22Rv1 (cell line): Measurements from ENCODE around the gene CCDC175.

ENCODE experiments used
- H3K27ac ChIP-seq: fragments of 450-650 bp; 2 replicates; pipeline ENCODE4 v1.5.1; 2017
- ZFX ChIP-seq: fragments of 450-650 bp; IDR thresholded peaks from 2 replicates; pipeline ENCODE4 v1.6.1; 2017; ENCODE audit warnings: antibody characterized with exemption, borderline replicate concordance
- TF ChIP-seq, protein P1 (sequence below): fragments of 450-650 bp; IDR thresholded peaks from 2 replicates; pipeline ENCODE4 v1.5.1; 2017; ENCODE audit warnings: mild to moderate bottlenecking

Gene CCDC175

DNA sequence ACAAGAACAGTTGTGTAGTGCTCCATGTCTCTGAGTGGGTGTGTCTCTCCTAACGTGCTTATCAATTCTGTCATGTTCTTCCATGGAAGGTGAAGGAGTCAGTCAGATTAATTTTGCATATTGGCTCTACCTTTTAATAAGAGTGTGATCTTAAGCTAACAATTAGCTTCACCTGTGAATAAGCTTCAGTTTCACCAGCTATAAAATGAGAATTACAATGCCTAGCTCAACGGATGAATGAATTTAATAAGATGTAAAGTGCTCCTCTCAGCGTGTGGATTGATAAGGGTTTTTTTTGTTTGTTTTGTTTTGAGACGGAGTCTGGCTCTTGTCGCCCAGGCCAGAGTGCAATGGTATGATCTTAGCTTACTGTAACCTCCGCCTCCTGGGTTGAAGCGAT lies 32.7 kb downstream of the CCDC175 start:
- TF ChIP-seq, protein P1, sequence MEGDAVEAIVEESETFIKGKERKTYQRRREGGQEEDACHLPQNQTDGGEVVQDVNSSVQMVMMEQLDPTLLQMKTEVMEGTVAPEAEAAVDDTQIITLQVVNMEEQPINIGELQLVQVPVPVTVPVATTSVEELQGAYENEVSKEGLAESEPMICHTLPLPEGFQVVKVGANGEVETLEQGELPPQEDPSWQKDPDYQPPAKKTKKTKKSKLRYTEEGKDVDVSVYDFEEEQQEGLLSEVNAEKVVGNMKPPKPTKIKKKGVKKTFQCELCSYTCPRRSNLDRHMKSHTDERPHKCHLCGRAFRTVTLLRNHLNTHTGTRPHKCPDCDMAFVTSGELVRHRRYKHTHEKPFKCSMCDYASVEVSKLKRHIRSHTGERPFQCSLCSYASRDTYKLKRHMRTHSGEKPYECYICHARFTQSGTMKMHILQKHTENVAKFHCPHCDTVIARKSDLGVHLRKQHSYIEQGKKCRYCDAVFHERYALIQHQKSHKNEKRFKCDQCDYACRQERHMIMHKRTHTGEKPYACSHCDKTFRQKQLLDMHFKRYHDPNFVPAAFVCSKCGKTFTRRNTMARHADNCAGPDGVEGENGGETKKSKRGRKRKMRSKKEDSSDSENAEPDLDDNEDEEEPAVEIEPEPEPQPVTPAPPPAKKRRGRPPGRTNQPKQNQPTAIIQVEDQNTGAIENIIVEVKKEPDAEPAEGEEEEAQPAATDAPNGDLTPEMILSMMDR = no peak
- no peak for TF ChIP-seq ZFX
- H3K27ac ChIP-seq = no peak overlapping the region

DNA sequence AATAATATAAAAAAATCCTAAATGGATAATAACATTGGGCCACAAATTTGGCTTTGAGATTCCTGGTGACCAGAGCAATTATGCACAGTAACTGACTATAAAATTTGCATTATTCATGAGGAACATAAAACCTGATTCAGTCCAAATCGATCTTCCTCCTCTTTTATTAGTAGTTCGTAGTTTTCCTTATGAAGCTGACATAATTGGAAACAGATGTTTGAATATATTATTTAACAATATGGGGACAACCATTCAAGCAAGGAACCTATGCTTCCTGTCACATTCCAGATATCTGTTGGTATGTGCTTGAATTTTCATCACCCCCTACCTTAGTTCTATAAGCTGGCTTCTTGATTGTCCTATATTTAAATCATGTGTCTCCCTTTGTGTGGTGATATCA lies 34.9 kb downstream of the CCDC175 start:
- no peak overlapping the region for H3K27ac ChIP-seq

DNA sequence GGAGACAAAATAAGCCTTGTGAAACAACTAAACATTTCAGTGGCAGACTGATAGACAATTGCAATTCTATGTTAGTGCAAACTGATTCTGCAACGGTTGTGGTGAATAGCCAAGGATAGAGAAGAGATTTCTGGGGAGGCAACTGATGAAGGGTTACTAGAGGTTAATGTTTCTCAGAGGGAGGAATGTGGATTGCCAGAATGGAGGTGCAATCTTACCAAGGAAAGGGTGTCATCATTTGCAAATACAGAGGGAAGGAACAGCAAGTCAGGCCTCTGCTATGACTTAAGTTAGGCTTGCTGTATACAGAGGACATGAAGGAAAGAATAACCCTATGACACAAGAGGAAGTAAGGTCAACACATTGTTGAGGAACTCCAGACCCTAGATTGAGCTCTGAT lies 35.8 kb downstream of the CCDC175 start:
- TF ChIP-seq, protein P1 = no peak
- no peak for TF ChIP-seq ZFX
- no peak overlapping the region for H3K27ac ChIP-seq

More for the DNA sequence above, 34.9 kb downstream of the CCDC175 start:
- TF ChIP-seq, protein P1 = no peak
- TF ChIP-seq ZFX = no peak

DNA sequence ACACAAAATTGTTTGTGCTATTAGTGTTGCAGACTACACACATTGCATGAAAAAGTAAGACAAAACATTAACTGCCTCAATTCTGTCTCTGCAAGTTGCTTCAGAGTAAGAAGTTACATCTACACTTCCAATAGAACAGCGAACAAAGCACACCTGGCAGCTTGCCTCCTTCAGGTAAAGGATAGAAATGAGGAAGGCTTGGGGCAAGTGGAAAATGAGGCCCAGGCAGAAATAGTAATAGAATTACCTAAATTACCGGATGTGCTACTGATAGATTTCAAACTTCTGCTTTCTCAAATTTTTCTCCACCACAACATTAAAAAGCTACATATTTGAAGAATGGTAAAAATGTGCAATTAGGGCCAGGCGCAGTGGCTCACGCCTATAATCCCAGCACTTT lies 37.7 kb downstream of the CCDC175 start:
- TF ChIP-seq, protein P1 = no peak
- TF ChIP-seq ZFX = no peak
- H3K27ac ChIP-seq = no peak overlapping the region

DNA sequence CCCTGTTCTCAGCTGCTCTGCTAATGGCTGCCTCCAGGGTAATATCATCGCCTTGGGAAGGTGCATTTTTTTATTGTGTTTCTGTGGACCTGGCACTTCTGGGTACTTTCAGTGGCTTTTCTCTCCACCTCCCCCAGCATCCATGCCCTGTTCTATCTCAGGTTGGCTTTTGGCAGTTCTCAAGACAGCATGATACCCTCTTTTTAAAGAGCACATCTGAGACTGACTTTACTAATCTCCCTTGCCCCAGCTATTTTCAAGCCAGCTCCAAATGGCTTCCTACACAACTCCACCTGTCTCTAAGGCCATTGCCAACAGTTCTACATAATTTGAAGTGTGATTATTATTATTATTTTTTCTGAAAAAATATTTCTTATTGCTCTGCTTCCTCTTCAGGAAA lies 39.1 kb downstream of the CCDC175 start:
- TF ChIP-seq ZFX = no peak
- no peak overlapping the region for H3K27ac ChIP-seq

DNA sequence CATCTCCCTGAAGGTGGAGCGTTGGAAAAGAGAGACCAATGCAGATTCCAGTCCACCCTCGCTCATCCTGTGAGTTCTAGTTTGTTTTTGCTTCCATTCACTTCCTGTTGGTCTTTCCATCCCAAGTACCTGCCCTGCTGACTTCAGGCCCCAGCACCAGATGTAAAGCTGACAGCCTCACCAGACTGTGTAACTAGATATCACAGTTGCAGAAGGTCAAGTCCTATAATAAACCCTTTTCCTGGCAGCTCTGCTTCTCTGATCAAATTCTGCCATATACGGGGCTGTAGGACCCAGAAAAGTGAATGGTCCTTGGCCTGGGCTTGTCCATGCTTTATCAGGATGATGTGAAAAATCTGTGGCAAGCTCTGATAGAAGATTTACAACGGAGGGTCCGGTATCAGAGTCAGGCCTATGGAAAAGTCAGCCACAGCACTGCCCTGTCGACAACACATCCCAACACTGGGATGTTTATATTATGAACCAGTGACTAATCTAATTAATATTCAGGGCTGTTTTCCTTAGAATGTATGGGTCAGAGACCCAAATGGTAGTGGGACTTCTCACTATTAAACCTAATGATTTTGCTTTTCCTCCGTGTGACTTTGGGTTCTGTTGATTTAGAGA lies 42.1 kb downstream of the CCDC175 start:
- TF ChIP-seq, protein P1 = no peak
- TF ChIP-seq ZFX = no peak
- no peak overlapping the region for H3K27ac ChIP-seq

DNA sequence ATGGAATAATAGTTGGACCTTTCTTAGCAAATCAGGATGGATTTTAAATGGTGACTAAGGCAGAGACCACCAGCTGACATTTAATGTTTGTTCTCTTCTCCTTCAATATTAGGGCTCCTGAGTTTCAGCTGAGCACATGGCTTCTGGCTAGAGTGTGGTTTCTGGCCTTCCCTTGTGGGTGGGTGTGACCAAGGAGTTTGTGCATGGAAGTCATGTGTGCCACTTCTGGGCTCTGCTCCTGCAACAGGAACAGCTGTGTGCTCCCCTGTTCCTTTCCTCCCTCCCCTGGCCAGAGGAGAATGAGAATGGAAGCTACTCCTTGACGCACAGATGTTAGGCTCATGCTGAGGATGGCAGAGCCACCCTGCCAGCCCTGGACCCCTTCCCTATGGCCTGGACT lies 44.2 kb downstream of the CCDC175 start:
- no peak for TF ChIP-seq ZFX
- no peak overlapping the region for H3K27ac ChIP-seq

DNA sequence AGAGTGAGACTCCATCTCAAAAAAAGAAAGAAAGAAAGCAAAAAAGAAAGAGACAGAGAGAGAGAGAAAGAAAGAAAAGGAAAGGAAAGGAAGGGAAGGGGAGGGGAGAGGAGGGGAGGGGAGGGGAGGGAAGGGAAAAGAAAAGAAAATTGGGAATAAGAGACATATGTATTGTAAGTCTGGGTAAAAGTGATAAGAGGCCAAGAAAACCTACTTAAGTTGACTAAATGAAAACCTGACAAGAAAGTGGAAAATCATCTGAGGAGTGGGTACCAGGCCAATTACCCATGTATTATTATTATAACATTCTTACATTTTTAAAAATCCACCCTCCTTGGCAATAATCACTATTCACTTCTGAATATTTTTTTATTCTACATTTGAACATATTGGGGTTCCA lies 46.3 kb downstream of the CCDC175 start:
- TF ChIP-seq ZFX = no peak
- TF ChIP-seq, protein P1 = no peak

More for the DNA sequence above, 46.3 kb downstream of the CCDC175 start:
- H3K27ac ChIP-seq = no peak overlapping the region
